HG02840 (cell line): Measurements from ENCODE around the gene RUSC1.
"Not testable (repeated sequence)": the region's sequence is repeated elsewhere in the genome, so short reads cannot be mapped to it uniquely, and the experiment has no call there.

ENCODE experiments used
- ATAC-seq: cut with Tn5 transposase; IDR thresholded peaks from one replicate; pipeline ENCODE4 v1.9.1; 2021; ENCODE audit warnings: mild to moderate bottlenecking, moderate library complexity, moderate number of reproducible peaks; ENCODE audit not compliant: unreplicated experiment, low FRiP score

The RUSC1 gene, protein sequence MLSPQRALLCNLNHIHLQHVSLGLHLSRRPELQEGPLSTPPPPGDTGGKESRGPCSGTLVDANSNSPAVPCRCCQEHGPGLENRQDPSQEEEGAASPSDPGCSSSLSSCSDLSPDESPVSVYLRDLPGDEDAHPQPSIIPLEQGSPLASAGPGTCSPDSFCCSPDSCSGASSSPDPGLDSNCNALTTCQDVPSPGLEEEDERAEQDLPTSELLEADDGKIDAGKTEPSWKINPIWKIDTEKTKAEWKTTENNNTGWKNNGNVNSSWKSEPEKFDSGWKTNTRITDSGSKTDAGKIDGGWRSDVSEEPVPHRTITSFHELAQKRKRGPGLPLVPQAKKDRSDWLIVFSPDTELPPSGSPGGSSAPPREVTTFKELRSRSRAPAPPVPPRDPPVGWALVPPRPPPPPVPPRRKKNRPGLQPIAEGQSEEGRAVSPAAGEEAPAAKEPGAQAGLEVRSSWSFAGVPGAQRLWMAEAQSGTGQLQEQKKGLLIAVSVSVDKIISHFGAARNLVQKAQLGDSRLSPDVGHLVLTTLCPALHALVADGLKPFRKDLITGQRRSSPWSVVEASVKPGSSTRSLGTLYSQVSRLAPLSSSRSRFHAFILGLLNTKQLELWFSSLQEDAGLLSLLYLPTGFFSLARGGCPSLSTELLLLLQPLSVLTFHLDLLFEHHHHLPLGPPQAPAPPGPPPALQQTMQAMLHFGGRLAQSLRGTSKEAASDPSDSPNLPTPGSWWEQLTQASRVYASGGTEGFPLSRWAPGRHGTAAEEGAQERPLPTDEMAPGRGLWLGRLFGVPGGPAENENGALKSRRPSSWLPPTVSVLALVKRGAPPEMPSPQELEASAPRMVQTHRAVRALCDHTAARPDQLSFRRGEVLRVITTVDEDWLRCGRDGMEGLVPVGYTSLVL

DNA sequence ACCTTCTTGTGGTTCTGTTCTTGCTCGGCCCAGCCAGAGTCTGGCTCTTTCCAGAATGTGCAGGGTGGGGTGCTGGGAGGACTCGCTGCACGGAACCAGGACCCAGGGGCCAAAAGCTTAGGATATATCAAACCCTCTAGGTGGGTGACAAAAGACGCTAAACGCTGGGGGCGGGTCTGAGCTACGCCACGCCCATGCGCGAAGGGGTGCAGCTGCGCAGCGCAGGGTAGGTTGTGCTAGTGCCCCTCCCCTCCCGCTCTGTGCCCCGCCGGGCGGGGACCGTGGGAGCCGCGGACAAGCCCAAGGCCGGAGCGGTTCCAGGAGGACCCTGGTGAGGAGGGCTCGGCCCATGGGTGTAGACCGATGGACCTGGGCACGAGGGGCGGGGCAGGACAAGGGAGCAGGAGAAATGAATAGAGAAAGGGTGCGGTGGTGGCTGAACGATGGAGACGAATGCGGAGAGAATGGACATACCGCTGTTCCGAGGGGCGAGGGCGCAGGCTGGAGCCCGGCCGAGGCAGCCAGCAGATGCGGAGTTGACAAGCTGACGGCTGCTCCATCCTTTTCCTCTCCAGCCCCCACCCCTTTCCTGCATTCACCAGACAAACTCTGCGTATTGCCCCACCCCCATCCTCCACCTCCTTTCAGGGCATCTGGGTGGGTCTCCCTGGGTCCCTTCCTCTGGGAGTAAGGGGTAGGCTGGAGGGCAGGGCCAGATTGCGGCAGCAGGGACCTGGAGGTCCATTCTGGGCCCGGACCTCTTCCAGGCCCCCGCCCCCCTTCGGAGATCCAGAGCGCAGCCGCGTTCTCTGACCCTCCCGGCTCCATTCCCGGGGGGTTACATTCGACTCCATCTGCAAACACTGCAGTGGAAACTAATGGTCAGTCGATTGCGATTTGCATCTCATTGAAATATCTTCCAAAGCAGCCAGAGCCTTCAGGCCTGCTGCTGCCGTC, at the start of gene RUSC1:
TSS of gene RUSC1 (plus strand) at position 234 of the 957 bp plus-strand sequence. CDS start 880 bp downstream, outside the sequence.
- ATAC-seq = no peak

- ATAC-seq = peak; percentile 27
These were observed 48.0 kb upstream of the RUSC1 start for GRCh38 chr1:155272466-155273342.

- ATAC-seq = peak; percentile 70
These were observed 47.1 kb upstream of the RUSC1 start, which contains the start of gene CLK2 for GRCh38 chr1:155273343-155274245. Gene CLK2 (minus strand): TSS chr1:155273504. CDS start chr1:155270977, 2,527 bp downstream.

DNA sequence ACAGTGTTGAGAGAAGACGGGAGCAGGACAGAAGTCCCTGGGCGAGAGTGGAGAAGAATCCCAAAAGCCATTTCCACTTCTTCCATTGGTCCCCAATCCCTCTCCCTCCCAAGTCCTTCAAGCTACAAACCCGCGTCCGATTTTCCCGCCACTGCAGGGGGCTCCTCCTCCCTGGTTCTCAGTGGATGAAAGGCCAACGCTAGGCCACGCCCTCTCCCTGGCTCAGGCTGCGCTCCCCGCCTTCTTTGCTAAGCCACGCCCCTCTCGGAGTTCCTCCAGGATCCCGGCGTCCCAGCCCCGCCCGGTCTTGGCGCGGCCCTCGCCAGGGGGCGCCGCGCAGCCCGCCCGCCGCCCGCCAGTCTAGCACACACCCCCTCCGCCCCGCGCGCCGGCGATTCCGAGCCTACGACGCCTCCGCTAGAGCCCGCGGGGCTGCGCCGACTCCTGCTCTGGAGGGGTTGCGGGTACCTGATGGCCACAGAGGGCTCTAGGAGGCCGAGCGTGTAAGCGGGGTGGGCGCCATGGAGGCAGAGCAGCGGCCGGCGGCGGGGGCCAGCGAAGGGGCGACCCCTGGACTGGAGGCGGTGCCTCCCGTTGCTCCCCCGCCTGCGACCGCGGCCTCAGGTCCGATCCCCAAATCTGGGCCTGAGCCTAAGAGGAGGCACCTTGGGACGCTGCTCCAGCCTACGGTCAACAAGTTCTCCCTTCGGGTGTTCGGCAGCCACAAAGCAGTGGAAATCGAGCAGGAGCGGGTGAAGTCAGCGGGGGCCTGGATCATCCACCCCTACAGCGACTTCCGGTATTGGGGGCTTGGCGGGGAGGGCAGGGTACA, 43.4 kb upstream of the RUSC1 start, which contains the start of gene HCN3:
TSS of gene HCN3 (plus strand) at position 394 of the 832 bp plus-strand sequence. CDS start at position 522, 128 bp downstream.
- peak; percentile 72 for ATAC-seq

- no peak for ATAC-seq
These were observed 42.6 kb upstream of the RUSC1 start for GRCh38 chr1:155277902-155278688.

DNA sequence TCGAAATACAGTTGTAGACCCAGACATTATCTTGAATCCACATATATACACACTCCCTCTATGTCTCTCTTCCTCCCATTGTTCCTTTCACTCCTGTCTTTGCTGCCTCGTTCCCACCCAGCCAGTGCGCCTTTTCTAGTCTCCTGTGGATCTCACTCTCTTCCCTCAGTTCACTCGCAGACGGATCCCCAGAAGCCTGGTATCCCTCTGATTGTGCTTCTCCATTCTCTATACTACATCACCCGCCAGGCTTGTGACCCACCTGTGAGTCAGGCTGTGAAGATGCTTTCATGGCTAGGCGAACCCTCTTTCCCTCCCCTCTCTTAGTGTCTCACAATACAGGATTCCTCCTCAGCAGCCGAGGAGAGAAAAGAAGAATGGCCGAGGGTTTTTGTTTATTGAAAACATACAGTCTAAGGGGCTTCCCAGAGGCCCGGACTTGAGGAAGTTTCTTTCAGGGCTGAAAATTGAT, 42.0 kb upstream of the RUSC1 start:
- no peak for ATAC-seq

DNA sequence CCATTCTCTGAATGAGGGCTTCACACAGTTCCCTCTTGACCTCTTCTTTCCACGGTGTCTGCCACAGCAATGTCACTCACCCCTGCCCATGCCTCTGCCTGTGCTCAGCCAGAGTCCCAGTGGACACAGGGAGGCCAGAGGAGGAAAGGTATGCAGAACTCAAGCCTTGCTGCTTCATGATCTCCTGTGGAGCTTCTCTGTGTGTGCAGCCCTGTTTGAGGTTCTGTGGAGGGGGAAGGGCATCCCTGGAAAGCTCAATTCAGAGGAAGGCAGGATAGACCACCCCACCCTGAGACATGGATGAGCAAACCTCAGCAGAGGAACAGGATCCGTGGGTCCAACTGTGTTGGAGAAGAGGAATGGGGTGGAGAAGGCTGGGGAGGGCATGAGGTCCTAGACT, 41.4 kb upstream of the RUSC1 start:
- no peak for ATAC-seq

- ATAC-seq = no peak
These were observed 38.1 kb upstream of the RUSC1 start for GRCh38 chr1:155282488-155283091.

DNA sequence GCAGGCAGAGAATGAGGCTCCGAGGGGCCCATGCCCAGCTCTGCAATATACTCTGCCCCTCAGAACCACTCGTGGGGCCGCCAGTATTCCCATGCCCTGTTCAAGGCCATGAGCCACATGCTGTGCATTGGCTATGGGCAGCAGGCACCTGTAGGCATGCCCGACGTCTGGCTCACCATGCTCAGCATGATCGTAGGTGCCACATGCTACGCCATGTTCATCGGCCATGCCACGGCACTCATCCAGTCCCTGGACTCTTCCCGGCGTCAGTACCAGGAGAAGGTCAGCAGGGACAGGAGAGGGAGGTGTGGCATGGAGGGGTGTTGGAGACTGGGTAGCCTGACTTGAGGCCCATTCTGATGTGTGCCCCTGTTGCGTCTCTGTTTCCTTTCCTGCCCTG, 36.2 kb upstream of the RUSC1 start:
- ATAC-seq = no peak

- ATAC-seq = no peak
These were observed 35.6 kb upstream of the RUSC1 start for GRCh38 chr1:155285063-155285462.

DNA sequence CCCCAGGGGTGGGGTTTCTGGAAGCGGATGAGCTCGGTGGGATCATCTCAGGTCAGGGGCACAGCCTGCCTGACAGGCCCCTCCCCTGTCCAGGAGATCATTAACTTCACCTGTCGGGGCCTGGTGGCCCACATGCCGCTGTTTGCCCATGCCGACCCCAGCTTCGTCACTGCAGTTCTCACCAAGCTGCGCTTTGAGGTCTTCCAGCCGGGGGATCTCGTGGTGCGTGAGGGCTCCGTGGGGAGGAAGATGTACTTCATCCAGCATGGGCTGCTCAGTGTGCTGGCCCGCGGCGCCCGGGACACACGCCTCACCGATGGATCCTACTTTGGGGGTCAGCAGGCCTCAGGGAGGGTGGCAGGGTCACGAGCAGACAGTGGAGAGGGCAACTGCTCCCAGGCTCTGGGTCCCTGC, 35.1 kb upstream of the RUSC1 start:
- ATAC-seq = no peak

GRCh38 chr1:155286544-155286943, 34.1 kb upstream of the RUSC1 start:
- no peak for ATAC-seq

- no peak for ATAC-seq
These were observed 32.6 kb upstream of the RUSC1 start for GRCh38 chr1:155287987-155288543.

DNA sequence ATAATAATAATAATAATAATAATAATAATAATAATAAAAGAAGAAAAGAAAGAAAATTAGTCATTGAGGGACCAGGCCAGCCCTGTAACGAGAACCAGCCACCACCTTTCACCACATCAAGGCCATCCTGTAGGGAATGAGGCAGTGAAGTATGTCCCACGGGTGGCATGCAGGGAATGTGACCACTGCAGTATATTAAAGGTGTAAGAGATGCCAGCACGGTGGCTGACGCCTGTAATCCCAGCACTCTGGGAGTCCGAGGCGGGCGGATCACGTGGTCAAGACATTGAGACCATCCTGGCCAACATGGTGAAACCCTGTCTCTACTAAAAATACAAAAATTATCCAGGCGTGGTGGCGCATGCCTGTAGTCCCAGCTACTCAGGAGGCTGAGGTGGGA, 29.7 kb upstream of the RUSC1 start:
- ATAC-seq = not testable (repeated sequence)

GRCh38 chr1:155293086-155293749, 27.5 kb upstream of the RUSC1 start:
- no peak for ATAC-seq
